ENCODE data around the gene TINCR. TPM values are rescaled to one million over a fixed set of nuclear protein-coding genes. Genes with fewer than 3 reads are reported as not detected.

TINCR gene
- total RNA-seq, 1 donor from 2014 or later, result not detected

DNA sequence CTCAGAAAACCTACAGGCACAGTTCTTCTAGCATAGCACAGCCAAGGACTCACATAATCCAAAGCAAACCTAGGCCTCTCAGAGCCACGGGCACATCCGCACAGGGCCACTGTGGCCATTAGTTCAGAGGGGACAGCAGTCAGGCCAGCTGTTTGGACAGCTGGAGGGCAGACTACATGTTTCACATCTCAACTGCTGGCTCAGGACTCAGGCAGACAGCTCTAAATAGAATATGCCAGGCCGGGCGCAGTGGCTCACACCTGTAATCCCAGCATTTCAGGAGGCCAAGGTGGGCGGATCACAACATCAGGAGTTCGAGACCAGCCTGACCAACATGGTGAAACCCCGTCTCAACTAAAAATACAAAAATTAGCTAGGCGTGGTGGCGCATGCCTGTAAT lies 28.0 kb upstream of the TINCR start:
- DNase-seq, result no peak
- Histone ChIP-seq H3K27ac (replicated peaks) (no peak overlapping the region), H3K9me3 (replicated peaks) (no peaks in the 10 kb centered on the region), H3K4me1 (peaks cover 8% of the 10 kb centered on the region), H3K4me3 (no peak overlapping the region), H3K36me3 (peaks cover 100% of the 10 kb centered on the region), H3K27me3 (ENCODE audit: low read depth) (no peaks in the 10 kb centered on the region)
- TF ChIP-seq, protein P1, sequence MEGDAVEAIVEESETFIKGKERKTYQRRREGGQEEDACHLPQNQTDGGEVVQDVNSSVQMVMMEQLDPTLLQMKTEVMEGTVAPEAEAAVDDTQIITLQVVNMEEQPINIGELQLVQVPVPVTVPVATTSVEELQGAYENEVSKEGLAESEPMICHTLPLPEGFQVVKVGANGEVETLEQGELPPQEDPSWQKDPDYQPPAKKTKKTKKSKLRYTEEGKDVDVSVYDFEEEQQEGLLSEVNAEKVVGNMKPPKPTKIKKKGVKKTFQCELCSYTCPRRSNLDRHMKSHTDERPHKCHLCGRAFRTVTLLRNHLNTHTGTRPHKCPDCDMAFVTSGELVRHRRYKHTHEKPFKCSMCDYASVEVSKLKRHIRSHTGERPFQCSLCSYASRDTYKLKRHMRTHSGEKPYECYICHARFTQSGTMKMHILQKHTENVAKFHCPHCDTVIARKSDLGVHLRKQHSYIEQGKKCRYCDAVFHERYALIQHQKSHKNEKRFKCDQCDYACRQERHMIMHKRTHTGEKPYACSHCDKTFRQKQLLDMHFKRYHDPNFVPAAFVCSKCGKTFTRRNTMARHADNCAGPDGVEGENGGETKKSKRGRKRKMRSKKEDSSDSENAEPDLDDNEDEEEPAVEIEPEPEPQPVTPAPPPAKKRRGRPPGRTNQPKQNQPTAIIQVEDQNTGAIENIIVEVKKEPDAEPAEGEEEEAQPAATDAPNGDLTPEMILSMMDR (IDR thresholded peaks at IDR 0.05; ENCODE audit: borderline replicate concordance), result no peak
- intact Hi-C loops (cut with micrococcal nuclease), result no loop called here

DNA sequence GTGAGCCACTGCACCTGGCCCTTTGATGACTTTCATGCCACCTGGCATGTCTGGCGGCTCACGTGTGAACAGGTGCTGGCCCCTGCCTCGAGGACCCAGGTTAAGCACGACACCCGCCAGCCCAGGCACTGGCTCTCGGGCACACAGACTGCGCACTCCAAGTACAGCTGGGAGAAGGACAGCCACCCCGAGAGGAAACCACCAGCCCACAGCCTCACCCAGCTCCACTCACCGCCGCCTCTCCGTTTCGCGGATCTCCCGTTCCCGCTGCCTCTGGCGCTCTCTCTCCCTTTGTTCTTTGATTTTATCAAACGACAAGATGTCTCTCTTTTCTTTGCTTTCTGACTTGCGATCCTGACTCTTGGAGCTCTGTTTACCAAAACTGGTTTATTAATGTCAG lies 27.4 kb upstream of the TINCR start:
- Histone ChIP-seq H3K36me3 (peaks cover 100% of the 10 kb centered on the region), H3K4me3 (no peak overlapping the region), H3K4me1 (peaks cover 4% of the 10 kb centered on the region), H3K27me3 (ENCODE audit: low read depth) (no peaks in the 10 kb centered on the region), H3K9me3 (replicated peaks) (no peaks in the 10 kb centered on the region), H3K27ac (replicated peaks) (no peak overlapping the region)
- intact Hi-C loops (cut with micrococcal nuclease), result no loop called here
- no peak for DNase-seq
- TF ChIP-seq, protein P1 (IDR thresholded peaks at IDR 0.05; ENCODE audit: borderline replicate concordance), result no peak

- DNase-seq, result no peak
- Histone ChIP-seq H3K4me3 (no peak overlapping the region), H3K9me3 (replicated peaks) (no peaks in the 10 kb centered on the region), H3K36me3 (peaks cover 100% of the 10 kb centered on the region), H3K27me3 (ENCODE audit: low read depth) (no peaks in the 10 kb centered on the region), H3K4me1 (no peaks in the 10 kb centered on the region), H3K27ac (replicated peaks) (no peak overlapping the region)
- TF ChIP-seq, protein P1 (IDR thresholded peaks at IDR 0.05; ENCODE audit: borderline replicate concordance), result no peak
- intact Hi-C loops (cut with micrococcal nuclease), result no loop called here
These were observed 26.8 kb upstream of the TINCR start for GRCh38 chr19:5594521-5594950.

DNA sequence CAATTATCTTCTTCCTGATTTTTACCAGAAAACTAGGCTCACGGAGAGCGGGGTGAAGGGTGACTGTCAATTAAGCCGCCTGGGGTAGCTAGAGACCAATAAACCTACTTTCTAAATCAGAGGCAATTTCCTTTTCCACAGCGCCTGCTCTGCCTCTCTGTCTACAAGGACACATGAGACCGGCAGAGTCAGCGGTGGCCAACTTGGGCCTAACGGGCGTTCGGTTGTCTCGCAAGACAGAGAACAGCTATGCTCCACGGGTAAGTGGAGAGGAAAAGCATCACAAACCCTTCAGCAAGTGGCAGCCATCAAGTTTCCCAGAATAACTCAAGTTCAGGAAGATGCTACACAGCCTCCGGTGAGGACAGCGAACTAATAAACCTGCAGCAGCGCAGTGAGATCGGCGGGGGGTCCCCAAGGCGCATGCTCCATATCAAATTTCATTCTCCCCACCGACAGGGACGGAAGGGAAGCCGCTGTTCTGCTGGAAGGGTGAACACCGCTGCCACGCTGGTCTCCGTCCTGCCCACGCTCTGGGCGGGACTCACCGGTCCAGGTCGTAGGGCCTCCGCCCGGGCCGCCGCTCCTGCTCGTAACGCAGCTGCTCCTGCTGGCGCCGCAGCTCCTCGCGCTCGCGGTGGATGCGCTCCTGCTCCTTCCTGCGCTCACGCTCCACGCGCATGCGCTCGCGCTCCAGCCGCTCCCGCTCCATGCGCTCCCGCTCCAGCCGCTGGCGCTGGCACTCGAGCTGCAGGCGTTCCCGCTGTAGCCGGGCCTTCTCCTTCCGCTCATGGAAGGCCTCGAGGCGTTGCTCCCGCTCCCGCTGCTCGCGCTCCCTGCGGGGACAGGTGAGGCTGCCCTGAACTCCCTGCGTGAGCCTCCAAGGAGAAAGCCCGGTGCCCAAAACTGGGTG lies 25.8 kb upstream of the TINCR start:
- Histone ChIP-seq H3K27me3 (ENCODE audit: low read depth) (no peaks in the 10 kb centered on the region), H3K27ac (replicated peaks) (no peak overlapping the region), H3K9me3 (replicated peaks) (no peaks in the 10 kb centered on the region), H3K36me3 (peaks cover 100% of the 10 kb centered on the region), H3K4me3 (no peak overlapping the region), H3K4me1 (no peaks in the 10 kb centered on the region)
- TF ChIP-seq, protein P1 (IDR thresholded peaks at IDR 0.05; ENCODE audit: borderline replicate concordance), result no peak
- intact Hi-C loops (cut with micrococcal nuclease), result no loop called here
- no peak for DNase-seq

GRCh38 chr19:5592531-5593342 lies 25.0 kb upstream of the TINCR start:
- peaks cover 100% of the 10 kb centered on the region for H3K36me3 ChIP-seq
- intact Hi-C loops (cut with micrococcal nuclease), result no loop called here
- H3K27ac ChIP-seq (replicated peaks), result no peak overlapping the region
- TF ChIP-seq, protein P1 (IDR thresholded peaks at IDR 0.05; ENCODE audit: borderline replicate concordance), result no peak
- H3K9me3 ChIP-seq (replicated peaks), result no peaks in the 10 kb centered on the region
- no peaks in the 10 kb centered on the region for H3K27me3 ChIP-seq (ENCODE audit: low read depth)
- no peak for DNase-seq
- H3K4me1 ChIP-seq, result no peaks in the 10 kb centered on the region
- H3K4me3 ChIP-seq, result no peak overlapping the region

Measured in left ventricle myocardium inferior (tissue), 1 donor.